Activated CD4-positive, alpha-beta T cell treated with anti-CD3 and anti-CD28 coated beads, Interleukin-2, amount 10 ng/mL, durations not matched to agents 24 days and 14 days (primary cell): Measurements from ENCODE around the gene FAM3C. TPM values are rescaled to one million over a fixed set of nuclear protein-coding genes. Genes with fewer than 3 reads are reported as not detected.
A peak's percentile ranks its signal among the peaks of the same experiment; 100 is the strongest.

Experiments
- DNase-seq: peaks from one replicate; pipeline ENCODE4 v3.0.0; 2022
- H3K27ac Mint-ChIP-seq: one replicate; pipeline ENCODE4 v1.8.0; 2022; ENCODE audit warnings: mild to moderate bottlenecking, mixed read lengths
- H3K27me3 Mint-ChIP-seq: one replicate; pipeline ENCODE4 v1.8.0; 2022; ENCODE audit warnings: mixed read lengths
- H3K36me3 Mint-ChIP-seq: one replicate; pipeline ENCODE4 v1.8.0; 2022; ENCODE audit warnings: low read depth, mild to moderate bottlenecking, mixed read lengths
- H3K4me1 Mint-ChIP-seq: one replicate; pipeline ENCODE4 v1.8.0; 2021; ENCODE audit warnings: mixed read lengths
- H3K4me3 Mint-ChIP-seq: one replicate; pipeline ENCODE4 v1.8.0; 2022; ENCODE audit warnings: mild to moderate bottlenecking, moderate library complexity, mixed read lengths
- H3K9me3 Mint-ChIP-seq: one replicate; pipeline ENCODE4 v1.8.0; 2021; ENCODE audit warnings: mixed read lengths
- intact Hi-C: fragments of 100-400 bp; cut with micrococcal nuclease; formaldehyde crosslinking; loops from one replicate; pipeline ENCODE4 v1.15.1; 2023
- total RNA-seq: library from RNA; stranded (reverse); gene quantifications from 2 replicates; pipeline ENCODE4 v1.2.3, GENCODE V29; 2022

The FAM3C gene
- total RNA-seq, 1 donor from 2014 or later, result 80.2 TPM

DNA sequence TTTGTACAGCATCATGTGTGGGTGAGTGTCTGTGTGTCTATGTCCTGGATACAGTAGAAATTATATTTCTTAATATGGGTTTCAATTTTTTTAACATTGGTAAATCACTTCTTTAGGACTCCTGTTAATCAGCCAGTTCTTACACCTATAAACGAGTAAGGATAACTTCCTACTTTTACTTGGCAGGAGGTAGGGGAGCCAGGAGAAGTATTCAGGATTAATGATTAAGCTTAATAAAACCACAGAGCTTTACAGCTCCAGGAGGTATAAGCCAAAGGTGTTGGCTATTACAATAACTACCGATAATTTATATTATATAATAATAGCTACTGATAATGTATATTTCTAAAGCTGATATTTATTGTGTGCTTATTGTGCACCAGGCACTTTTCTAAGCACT, 1.7 kb upstream of the FAM3C start:
- no peaks in the 10 kb centered on the region for H3K27me3 Mint-ChIP-seq
- no peak overlapping the region for H3K4me3 Mint-ChIP-seq
- no peak for DNase-seq
- intact Hi-C loops, result loop anchor here (5.0 kb wide), 1 partner anchor 121 kb away; no protein-coding TSS in a partner anchor
- H3K4me1 Mint-ChIP-seq, result peaks cover 24% of the 10 kb centered on the region
- no peaks in the 10 kb centered on the region for H3K9me3 Mint-ChIP-seq
- no peak overlapping the region for H3K27ac Mint-ChIP-seq
- peaks cover 8% of the 10 kb centered on the region for H3K36me3 Mint-ChIP-seq

DNA sequence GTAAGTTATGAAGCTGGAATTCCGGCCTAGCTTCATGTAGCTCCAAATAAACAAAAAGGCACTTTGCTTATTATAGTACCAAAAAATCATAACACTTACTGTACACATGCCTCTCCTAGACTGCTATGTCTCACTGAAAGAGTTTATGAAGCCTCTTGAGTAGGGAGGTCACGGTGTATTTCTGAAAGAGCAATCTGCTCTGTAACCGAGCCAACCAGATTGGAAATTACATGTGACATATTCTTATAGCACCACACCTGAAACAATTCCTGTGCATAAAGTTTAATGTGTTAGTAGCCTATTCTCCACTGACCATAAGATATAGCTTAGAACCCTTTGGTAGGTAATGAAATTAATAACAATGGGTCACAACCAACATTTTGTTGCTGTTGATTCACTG, 1.3 kb upstream of the FAM3C start:
- peak overlapping the region; percentile 56 for H3K27ac Mint-ChIP-seq
- H3K4me3 Mint-ChIP-seq, result peak overlapping the region; percentile 44

DNA sequence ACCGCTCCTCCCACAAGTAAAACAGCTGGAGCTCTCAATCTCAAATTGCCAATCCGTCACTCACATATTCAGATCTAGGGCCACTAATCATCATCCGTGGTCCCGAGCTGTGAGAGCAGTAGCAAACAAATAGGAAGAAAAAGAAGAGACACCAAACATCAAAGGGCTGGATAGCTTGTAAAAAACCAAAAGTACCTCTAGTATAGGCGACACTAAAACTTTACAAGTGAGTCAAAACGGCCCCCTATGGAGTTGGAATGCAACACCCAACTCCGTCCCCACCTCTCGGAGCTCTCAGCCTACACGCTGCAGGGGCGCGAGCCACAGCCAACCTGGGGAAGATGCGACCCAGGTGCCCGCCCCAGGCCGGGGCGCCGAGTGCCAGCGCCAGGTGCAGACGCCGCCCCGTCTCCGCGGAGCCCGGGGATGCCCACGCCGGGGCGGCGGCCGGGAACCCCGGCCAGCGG, 581 bp downstream of the FAM3C start:
- intact Hi-C loops, result loop anchor here (1.0 to 5.0 kb wide), 4 partner anchors 10 to 118 kb away; no protein-coding TSS in a partner anchor
- Mint-ChIP-seq H3K36me3 (peaks cover 26% of the 10 kb centered on the region), H3K9me3 (no peaks in the 10 kb centered on the region), H3K27ac (peak overlapping the region; percentile 87), H3K4me3 (peak overlapping the region; percentile 88), H3K27me3 (no peaks in the 10 kb centered on the region), H3K4me1 (peaks cover 36% of the 10 kb centered on the region)
- DNase-seq, result peak; percentile 85

More for the DNA sequence above, 1.3 kb upstream of the FAM3C start:
- Mint-ChIP-seq H3K9me3 (no peaks in the 10 kb centered on the region), H3K36me3 (peaks cover 12% of the 10 kb centered on the region), H3K4me1 (peaks cover 23% of the 10 kb centered on the region), H3K27me3 (no peaks in the 10 kb centered on the region)
- DNase-seq, result no peak
- intact Hi-C loops, result loop anchor here (5.0 kb wide), 1 partner anchor 120 kb away; no protein-coding TSS in a partner anchor

- peaks cover 31% of the 10 kb centered on the region for H3K36me3 Mint-ChIP-seq
- no peaks in the 10 kb centered on the region for H3K27me3 Mint-ChIP-seq
- H3K4me1 Mint-ChIP-seq, result peaks cover 41% of the 10 kb centered on the region
- H3K27ac Mint-ChIP-seq, result peak overlapping the region; percentile 70
- H3K4me3 Mint-ChIP-seq, result peak overlapping the region; percentile 77
- intact Hi-C loops, result loop anchor here (1.0 to 5.0 kb wide), 4 partner anchors 9 to 117 kb away; no protein-coding TSS in a partner anchor
- no peak for DNase-seq
- H3K9me3 Mint-ChIP-seq, result no peaks in the 10 kb centered on the region
Observed at GRCh38 chr7:121394709-121395140, 1.4 kb downstream of the FAM3C start.

GRCh38 chr7:121393005-121393366, 3.1 kb downstream of the FAM3C start:
- peaks cover 42% of the 10 kb centered on the region for H3K36me3 Mint-ChIP-seq
- peaks cover 55% of the 10 kb centered on the region for H3K4me1 Mint-ChIP-seq
- intact Hi-C loops, result no loop called here
- H3K9me3 Mint-ChIP-seq, result no peaks in the 10 kb centered on the region
- no peak for DNase-seq
- no peaks in the 10 kb centered on the region for H3K27me3 Mint-ChIP-seq
- H3K27ac Mint-ChIP-seq, result no peak overlapping the region
- H3K4me3 Mint-ChIP-seq, result peak overlapping the region; percentile 26

DNA sequence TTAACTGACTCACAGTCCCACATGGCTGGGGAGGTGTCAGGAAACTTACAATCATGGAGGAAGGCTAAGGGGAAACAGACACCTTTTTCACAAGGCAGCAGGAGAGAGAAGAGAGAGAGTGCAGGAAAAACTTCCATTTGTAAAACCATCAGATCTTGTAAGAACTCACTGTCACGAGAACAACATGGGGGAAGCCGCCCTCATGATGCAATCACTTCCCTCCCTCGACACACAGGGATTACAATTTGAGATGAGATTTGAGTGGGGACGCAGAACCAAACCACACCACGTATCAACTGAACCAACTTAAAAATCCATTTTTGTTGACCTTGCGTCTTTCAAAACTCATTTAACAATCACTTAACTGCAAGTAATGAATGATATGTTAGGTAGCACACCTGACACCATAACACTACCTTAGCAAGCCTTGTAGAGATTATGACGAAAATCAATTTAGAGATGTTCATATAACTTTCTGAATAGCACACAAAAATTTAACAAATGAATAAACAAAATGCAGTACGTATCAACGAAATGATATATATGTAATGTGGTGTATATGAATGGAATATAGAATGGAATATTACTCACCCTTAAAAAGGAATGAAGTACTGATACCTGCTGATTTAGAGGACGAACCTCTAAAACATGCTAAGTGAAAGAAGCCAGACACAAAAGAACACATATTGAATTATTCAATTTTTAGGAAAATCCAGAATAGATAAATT, 3.7 kb downstream of the FAM3C start:
- intact Hi-C loops, result no loop called here
- DNase-seq, result no peak
- Mint-ChIP-seq H3K36me3 (peaks cover 42% of the 10 kb centered on the region), H3K4me1 (peaks cover 55% of the 10 kb centered on the region), H3K27ac (peak overlapping the region; percentile 65), H3K9me3 (no peaks in the 10 kb centered on the region), H3K4me3 (peak overlapping the region; percentile 26), H3K27me3 (no peaks in the 10 kb centered on the region)

GRCh38 chr7:121391686-121392085, 4.4 kb downstream of the FAM3C start:
- Mint-ChIP-seq H3K4me1 (peaks cover 56% of the 10 kb centered on the region), H3K36me3 (peaks cover 45% of the 10 kb centered on the region), H3K9me3 (no peaks in the 10 kb centered on the region), H3K27me3 (no peaks in the 10 kb centered on the region), H3K4me3 (peak overlapping the region; percentile 25), H3K27ac (peak overlapping the region; percentile 65)
- DNase-seq, result no peak
- intact Hi-C loops, result no loop called here

DNA sequence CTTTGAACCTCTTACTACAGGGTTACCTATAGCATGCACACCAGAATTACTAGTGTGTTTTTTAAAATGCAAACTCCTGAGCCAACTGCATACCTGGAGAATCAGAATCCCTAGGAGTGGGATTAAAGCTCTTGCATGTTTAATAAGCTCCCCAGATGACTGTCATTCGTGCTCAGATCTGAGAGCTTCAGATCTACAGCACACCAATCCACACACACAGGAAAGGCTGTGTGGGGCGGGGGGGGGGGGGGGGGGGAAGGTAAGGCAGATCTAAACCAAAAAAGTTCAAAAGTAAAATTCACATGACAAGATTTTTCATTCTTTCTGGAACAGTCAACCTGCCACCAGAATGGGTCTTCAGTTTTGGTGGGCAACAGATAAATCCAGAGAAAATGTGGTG, 5.5 kb downstream of the FAM3C start:
- Mint-ChIP-seq H3K27ac (peak overlapping the region; percentile 16), H3K9me3 (no peaks in the 10 kb centered on the region), H3K36me3 (peaks cover 45% of the 10 kb centered on the region), H3K4me3 (peak overlapping the region; percentile 43), H3K4me1 (peaks cover 61% of the 10 kb centered on the region), H3K27me3 (no peaks in the 10 kb centered on the region)
- no peak for DNase-seq
- intact Hi-C loops, result no loop called here

DNA sequence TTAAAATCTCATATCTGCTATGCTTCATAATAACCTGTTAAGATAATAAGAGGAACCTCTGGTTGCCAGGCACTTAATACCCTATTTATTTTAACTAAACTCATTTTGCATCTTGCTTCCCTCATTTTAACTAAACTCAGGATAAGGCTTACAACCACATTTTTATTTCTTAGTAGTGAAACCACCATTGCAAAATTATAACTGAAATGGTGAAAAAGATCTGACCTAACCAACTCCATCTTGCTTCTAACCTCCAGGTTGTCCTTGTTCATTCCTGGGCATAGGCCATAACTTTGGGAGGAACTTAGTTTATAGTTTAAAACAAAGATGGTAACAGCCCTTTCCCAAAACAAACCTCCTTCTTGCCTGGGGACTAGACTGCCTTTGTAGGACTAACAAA, 6.0 kb downstream of the FAM3C start:
- H3K9me3 Mint-ChIP-seq, result no peaks in the 10 kb centered on the region
- no peak for DNase-seq
- no peaks in the 10 kb centered on the region for H3K27me3 Mint-ChIP-seq
- H3K36me3 Mint-ChIP-seq, result peaks cover 45% of the 10 kb centered on the region
- peak overlapping the region; percentile 43 for H3K4me3 Mint-ChIP-seq
- peak overlapping the region; percentile 16 for H3K27ac Mint-ChIP-seq
- H3K4me1 Mint-ChIP-seq, result peaks cover 66% of the 10 kb centered on the region
- intact Hi-C loops, result no loop called here

- Mint-ChIP-seq H3K27me3 (no peaks in the 10 kb centered on the region), H3K36me3 (peaks cover 42% of the 10 kb centered on the region), H3K27ac (no peak overlapping the region), H3K4me3 (no peak overlapping the region), H3K4me1 (peaks cover 71% of the 10 kb centered on the region), H3K9me3 (no peaks in the 10 kb centered on the region)
- intact Hi-C loops, result no loop called here
- DNase-seq, result no peak
Observed at GRCh38 chr7:121388950-121389349, 7.2 kb downstream of the FAM3C start.

- H3K9me3 Mint-ChIP-seq, result no peaks in the 10 kb centered on the region
- DNase-seq, result no peak
- H3K36me3 Mint-ChIP-seq, result peaks cover 43% of the 10 kb centered on the region
- intact Hi-C loops, result loop anchor here (1.0 kb wide), 2 partner anchors 10 to 13 kb away; no protein-coding TSS in a partner anchor
- peak overlapping the region; percentile 16 for H3K4me3 Mint-ChIP-seq
- H3K27ac Mint-ChIP-seq, result no peak overlapping the region
- peaks cover 67% of the 10 kb centered on the region for H3K4me1 Mint-ChIP-seq
- H3K27me3 Mint-ChIP-seq, result no peaks in the 10 kb centered on the region
Observed at GRCh38 chr7:121385800-121386179, 10.3 kb downstream of the FAM3C start.

DNA sequence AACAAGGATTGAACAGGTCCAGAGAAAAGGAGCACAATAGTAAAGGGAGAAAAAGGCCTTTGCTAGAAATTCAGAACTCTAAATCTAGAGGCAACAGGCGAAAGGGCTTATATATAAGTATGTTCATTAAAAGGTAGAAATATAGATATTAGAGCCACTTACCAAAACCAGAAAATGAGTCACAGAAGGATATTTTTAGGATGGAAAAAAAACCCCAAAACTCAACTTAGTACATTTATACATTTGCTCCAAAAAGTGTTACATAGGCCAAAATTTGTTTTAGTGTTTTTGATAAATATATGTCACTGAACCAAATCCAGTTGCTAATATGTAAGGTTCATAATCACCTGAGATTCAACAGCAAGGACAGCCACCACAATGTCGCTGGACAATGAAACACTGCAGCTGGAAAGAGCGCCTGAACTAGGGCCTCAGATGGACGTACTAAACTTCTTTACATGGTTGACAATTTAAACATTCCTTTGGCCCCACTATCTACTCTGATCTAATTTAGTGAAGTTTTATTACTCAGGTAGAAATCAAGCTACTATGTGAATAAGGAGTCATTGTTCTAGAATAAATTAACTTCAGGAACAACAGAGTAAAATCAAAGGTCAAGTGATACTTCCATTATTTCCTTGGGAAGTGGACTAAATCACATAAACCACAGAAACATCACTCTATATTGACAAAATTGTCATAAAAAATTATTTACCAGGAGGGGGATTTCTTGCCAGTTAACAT, 10.9 kb downstream of the FAM3C start:
- Mint-ChIP-seq H3K36me3 (peaks cover 46% of the 10 kb centered on the region), H3K9me3 (no peaks in the 10 kb centered on the region), H3K4me3 (peak overlapping the region; percentile 24), H3K4me1 (peaks cover 64% of the 10 kb centered on the region), H3K27ac (no peak overlapping the region), H3K27me3 (no peaks in the 10 kb centered on the region)
- no peak for DNase-seq
- intact Hi-C loops, result loop anchor here (1.0 kb wide), 2 partner anchors 10 to 13 kb away; no protein-coding TSS in a partner anchor

- H3K4me1 Mint-ChIP-seq, result peaks cover 60% of the 10 kb centered on the region
- peaks cover 48% of the 10 kb centered on the region for H3K36me3 Mint-ChIP-seq
- DNase-seq, result no peak
- H3K27me3 Mint-ChIP-seq, result no peaks in the 10 kb centered on the region
- H3K27ac Mint-ChIP-seq, result peak overlapping the region; percentile 5
- H3K9me3 Mint-ChIP-seq, result no peaks in the 10 kb centered on the region
- intact Hi-C loops, result no loop called here
- peak overlapping the region; percentile 21 for H3K4me3 Mint-ChIP-seq
Observed at GRCh38 chr7:121384265-121384664, 11.8 kb downstream of the FAM3C start.
